SKM-1 treated with dmso at 0.1 percent for 144 hours (cell line): ENCODE data around the gene CLRN3.

Source experiments
- DNase-seq: peaks from one replicate; lab custom pipeline; 2025; ENCODE audit not compliant: unreplicated experiment; lab: John Stamatoyannopoulos, UW

Gene CLRN3

GRCh38 chr10:127875916-127876315, 16.8 kb downstream of the CLRN3 start:
- no peak for DNase-seq

- no peak for DNase-seq
Measured at GRCh38 chr10:127875449-127875765, 17.3 kb downstream of the CLRN3 start.

- DNase-seq: no peak
Measured at GRCh38 chr10:127874671-127875448, 17.9 kb downstream of the CLRN3 start.

- DNase-seq: no peak
Measured at GRCh38 chr10:127873901-127874470, 18.8 kb downstream of the CLRN3 start.

GRCh38 chr10:127872871-127873600, 19.7 kb downstream of the CLRN3 start:
- no peak for DNase-seq

- DNase-seq: no peak
Measured at GRCh38 chr10:127872011-127872761, 20.6 kb downstream of the CLRN3 start.

- no peak for DNase-seq
Measured at GRCh38 chr10:127871631-127872010, 21.1 kb downstream of the CLRN3 start.

- DNase-seq: no peak
Measured at GRCh38 chr10:127869329-127869728, 23.4 kb downstream of the CLRN3 start.

GRCh38 chr10:127867805-127868204, 24.9 kb downstream of the CLRN3 start:
- DNase-seq: no peak

GRCh38 chr10:127866276-127867013, 26.3 kb downstream of the CLRN3 start:
- no peak for DNase-seq

GRCh38 chr10:127863231-127863825, 29.4 kb downstream of the CLRN3 start:
- DNase-seq: no peak

GRCh38 chr10:127860592-127860991, 32.1 kb downstream of the CLRN3 start:
- DNase-seq: no peak

GRCh38 chr10:127855976-127856375, 36.8 kb downstream of the CLRN3 start:
- no peak for DNase-seq

GRCh38 chr10:127855591-127855881, 37.2 kb downstream of the CLRN3 start:
- DNase-seq: no peak

- no peak for DNase-seq
Measured at GRCh38 chr10:127854769-127855590, 37.8 kb downstream of the CLRN3 start.

- peak; percentile 49 for DNase-seq
Measured at GRCh38 chr10:127853868-127854768, 38.6 kb downstream of the CLRN3 start.

- DNase-seq: no peak
Measured at GRCh38 chr10:127852456-127852855, 40.3 kb downstream of the CLRN3 start.

GRCh38 chr10:127851661-127852194, 41.0 kb downstream of the CLRN3 start:
- DNase-seq: no peak

- DNase-seq: no peak
Measured at GRCh38 chr10:127850944-127851343, 41.8 kb downstream of the CLRN3 start.
